ENCODE data around the gene OR5M8.

The OR5M8 gene

DNA sequence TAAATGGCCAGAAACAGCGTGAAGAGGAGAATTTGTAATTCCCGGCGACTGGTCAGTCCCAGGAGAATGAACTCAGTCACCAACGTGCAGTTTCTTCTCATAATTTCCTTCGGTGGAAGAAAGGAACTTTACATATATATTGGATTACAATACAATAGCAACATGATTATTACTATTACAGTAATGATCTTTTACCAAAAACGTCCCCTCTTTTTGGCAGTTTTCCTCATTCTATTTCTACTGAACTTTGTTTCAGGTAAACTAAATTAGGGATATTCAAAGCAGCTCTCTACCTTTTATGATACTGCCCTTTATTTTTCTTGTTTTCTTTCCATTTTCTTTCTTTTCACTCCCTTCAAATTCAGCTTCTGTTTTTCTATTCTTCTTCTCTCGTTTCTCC, at the start of gene OR5M8:
Gene OR5M8, minus strand, starts transcription at position 101 of the 400 bp plus-strand sequence. Its CDS starts 0 bp downstream, at position 101.
- Histone ChIP-seq H3K9me3 (ENCODE audit: control insufficient read depth, low read length) (no peaks in the 10 kb centered on the region), H3K36me3 (ENCODE audit: control insufficient read depth, insufficient read depth, low read length) (no peaks in the 10 kb centered on the region), H3K27ac (no peak within 1 kb of the TSS), H3K9ac (no peak within 1 kb of the TSS), H3K4me2 (ENCODE audit: low read length) (no peak within 1 kb of the TSS), H3K27me3 (ENCODE audit: control insufficient read depth, insufficient read depth, low read length) (no peaks in the 10 kb centered on the region), H3K4me1 (no peaks in the 10 kb centered on the region), H2AFZ (no peak within 1 kb of the TSS), H3K4me3 (ENCODE audit: low read depth, low read length) (no peak within 1 kb of the TSS), H3K79me2 (no peaks in the 10 kb centered on the region)
- TF ChIP-seq, protein P1, sequence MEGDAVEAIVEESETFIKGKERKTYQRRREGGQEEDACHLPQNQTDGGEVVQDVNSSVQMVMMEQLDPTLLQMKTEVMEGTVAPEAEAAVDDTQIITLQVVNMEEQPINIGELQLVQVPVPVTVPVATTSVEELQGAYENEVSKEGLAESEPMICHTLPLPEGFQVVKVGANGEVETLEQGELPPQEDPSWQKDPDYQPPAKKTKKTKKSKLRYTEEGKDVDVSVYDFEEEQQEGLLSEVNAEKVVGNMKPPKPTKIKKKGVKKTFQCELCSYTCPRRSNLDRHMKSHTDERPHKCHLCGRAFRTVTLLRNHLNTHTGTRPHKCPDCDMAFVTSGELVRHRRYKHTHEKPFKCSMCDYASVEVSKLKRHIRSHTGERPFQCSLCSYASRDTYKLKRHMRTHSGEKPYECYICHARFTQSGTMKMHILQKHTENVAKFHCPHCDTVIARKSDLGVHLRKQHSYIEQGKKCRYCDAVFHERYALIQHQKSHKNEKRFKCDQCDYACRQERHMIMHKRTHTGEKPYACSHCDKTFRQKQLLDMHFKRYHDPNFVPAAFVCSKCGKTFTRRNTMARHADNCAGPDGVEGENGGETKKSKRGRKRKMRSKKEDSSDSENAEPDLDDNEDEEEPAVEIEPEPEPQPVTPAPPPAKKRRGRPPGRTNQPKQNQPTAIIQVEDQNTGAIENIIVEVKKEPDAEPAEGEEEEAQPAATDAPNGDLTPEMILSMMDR (IDR thresholded peaks at IDR 0.05): no peak

DNA sequence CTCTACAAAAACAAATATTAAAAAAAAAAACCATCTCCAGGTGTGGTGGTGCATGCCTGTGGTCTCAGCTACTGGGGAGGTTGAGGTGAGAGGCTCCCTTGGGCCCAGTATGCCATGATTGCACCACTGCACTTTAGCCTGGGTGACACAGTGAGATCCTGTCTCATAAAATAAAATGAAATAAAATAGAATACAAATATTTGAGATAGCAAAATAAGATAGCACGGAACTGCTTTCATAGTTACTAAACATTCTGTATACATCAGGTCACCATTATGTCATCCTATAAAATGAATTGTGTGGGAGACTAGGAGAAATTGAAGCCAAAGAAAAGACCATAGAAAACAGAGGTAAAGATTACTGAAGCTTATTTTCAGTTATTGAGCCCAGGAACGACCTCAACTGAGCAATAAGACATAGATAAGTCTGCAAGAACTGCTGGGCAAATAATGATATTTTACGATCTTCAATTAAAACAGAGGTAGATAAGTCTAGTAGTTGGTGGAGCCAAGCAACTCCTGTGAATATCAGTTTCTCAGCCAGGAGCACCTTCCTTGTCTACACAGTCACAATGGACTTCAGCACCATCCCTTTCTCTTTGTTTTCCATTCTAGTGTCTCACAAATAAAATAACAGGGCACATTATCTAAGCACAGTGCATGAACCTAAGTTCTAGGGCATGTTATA, 42.0 kb upstream of the OR5M8 start:
- Histone ChIP-seq H3K9ac (no peak overlapping the region), H3K36me3 (ENCODE audit: control insufficient read depth, insufficient read depth, low read length) (no peaks in the 10 kb centered on the region), H3K4me1 (no peaks in the 10 kb centered on the region), H3K4me2 (ENCODE audit: low read length) (no peak overlapping the region), H3K4me3 (ENCODE audit: low read depth, low read length) (no peak overlapping the region), H2AFZ (no peak overlapping the region), H3K79me2 (no peaks in the 10 kb centered on the region), H3K27ac (no peak overlapping the region), H3K27me3 (ENCODE audit: control insufficient read depth, insufficient read depth, low read length) (no peaks in the 10 kb centered on the region), H3K9me3 (ENCODE audit: control insufficient read depth, low read length) (no peaks in the 10 kb centered on the region)
- TF ChIP-seq, protein P1 (IDR thresholded peaks at IDR 0.05): no peak

- no peaks in the 10 kb centered on the region for H3K36me3 ChIP-seq (ENCODE audit: control insufficient read depth, insufficient read depth, low read length)
- H3K4me2 ChIP-seq (ENCODE audit: low read length): no peak overlapping the region
- TF ChIP-seq, protein P1 (IDR thresholded peaks at IDR 0.05): no peak
Measured at GRCh38 chr11:56531856-56532255, 40.7 kb upstream of the OR5M8 start.

GRCh38 chr11:56522008-56522407, 30.8 kb upstream of the OR5M8 start:
- TF ChIP-seq, protein P1 (IDR thresholded peaks at IDR 0.05): no peak
- H3K9me3 ChIP-seq (ENCODE audit: control insufficient read depth, low read length): no peaks in the 10 kb centered on the region
- H3K4me1 ChIP-seq: no peaks in the 10 kb centered on the region
- H3K27ac ChIP-seq: no peak overlapping the region
- H2AFZ ChIP-seq: no peak overlapping the region
- H3K4me2 ChIP-seq (ENCODE audit: low read length): no peak overlapping the region
- H3K79me2 ChIP-seq: no peaks in the 10 kb centered on the region
- no peaks in the 10 kb centered on the region for H3K36me3 ChIP-seq (ENCODE audit: control insufficient read depth, insufficient read depth, low read length)
- no peaks in the 10 kb centered on the region for H3K27me3 ChIP-seq (ENCODE audit: control insufficient read depth, insufficient read depth, low read length)
- H3K4me3 ChIP-seq (ENCODE audit: low read depth, low read length): no peak overlapping the region
- H3K9ac ChIP-seq: no peak overlapping the region

More at GRCh38 chr11:56531856-56532255, 40.7 kb upstream of the OR5M8 start:
- no peak overlapping the region for H3K27ac ChIP-seq
- H3K9me3 ChIP-seq (ENCODE audit: control insufficient read depth, low read length): no peaks in the 10 kb centered on the region
- no peak overlapping the region for H3K4me3 ChIP-seq (ENCODE audit: low read depth, low read length)
- no peaks in the 10 kb centered on the region for H3K4me1 ChIP-seq
- no peaks in the 10 kb centered on the region for H3K27me3 ChIP-seq (ENCODE audit: control insufficient read depth, insufficient read depth, low read length)
- H2AFZ ChIP-seq: no peak overlapping the region
- H3K9ac ChIP-seq: no peak overlapping the region
- no peaks in the 10 kb centered on the region for H3K79me2 ChIP-seq

DNA sequence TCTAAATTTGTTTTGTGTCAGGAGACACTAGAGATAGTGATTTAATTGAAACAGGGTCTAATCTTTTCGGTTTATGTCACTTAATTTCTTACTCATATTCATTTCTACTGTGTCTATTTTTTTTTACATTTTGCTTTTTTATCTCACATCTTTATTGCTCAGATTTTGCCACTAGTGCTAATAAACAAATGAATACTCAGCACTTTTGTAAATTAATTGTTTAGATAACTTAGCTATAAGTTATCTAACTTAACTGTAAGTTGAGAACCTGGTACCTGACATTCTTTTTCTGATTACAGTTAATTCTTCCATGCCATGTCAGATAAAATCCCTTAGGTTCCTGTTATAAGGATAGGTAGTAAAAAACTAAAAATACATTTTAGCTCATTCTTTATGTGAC, 22.1 kb upstream of the OR5M8 start:
- H3K4me3 ChIP-seq (ENCODE audit: low read depth, low read length): no peak overlapping the region
- no peaks in the 10 kb centered on the region for H3K27me3 ChIP-seq (ENCODE audit: control insufficient read depth, insufficient read depth, low read length)
- H3K79me2 ChIP-seq: no peaks in the 10 kb centered on the region
- H2AFZ ChIP-seq: no peak overlapping the region
- no peak overlapping the region for H3K27ac ChIP-seq
- no peaks in the 10 kb centered on the region for H3K4me1 ChIP-seq
- TF ChIP-seq, protein P1 (IDR thresholded peaks at IDR 0.05): no peak
- no peaks in the 10 kb centered on the region for H3K36me3 ChIP-seq (ENCODE audit: control insufficient read depth, insufficient read depth, low read length)
- no peaks in the 10 kb centered on the region for H3K9me3 ChIP-seq (ENCODE audit: control insufficient read depth, low read length)
- H3K4me2 ChIP-seq (ENCODE audit: low read length): no peak overlapping the region
- H3K9ac ChIP-seq: no peak overlapping the region
